ENCODE data around the gene PROM1. TPM values are rescaled to one million over a fixed set of nuclear protein-coding genes. Genes with fewer than 3 reads are reported as not detected.

Gene PROM1
- total and polyA plus RNA-seq, 2 experiments from 2014 or later, result 36.6 to 66.6 TPM

GRCh38 chr4:15971068-15971801 lies 112.6 kb downstream of the PROM1 start:
- H3K4me1 ChIP-seq (ENCODE audit: insufficient read depth), result no peaks in the 10 kb centered on the region
- H3K4me3 ChIP-seq, result no peak overlapping the region
- Mint-ChIP-seq H3K4me3 (no peak overlapping the region), H3K27ac (no peak overlapping the region; the same call in 1 of the 2 replicates), H3K36me3 (ENCODE audit: low read depth) (peaks cover 47% of the 10 kb centered on the region), H3K4me1 (no peaks in the 10 kb centered on the region; the same call in 2 of the 3 replicates), H3K9me3 (peaks cover 9% of the 10 kb centered on the region; the same call in 2 of the 3 replicates), H3K27me3 (ENCODE audit: insufficient read depth, low read depth, poor library complexity) (peaks cover 2% of the 10 kb centered on the region)
- H3K27ac ChIP-seq (ENCODE audit: low read depth), result no peak overlapping the region
- H2AFZ ChIP-seq, result no peak overlapping the region
- no peak for TF ChIP-seq CTCF (conservative IDR thresholded peaks at IDR 0.05; ENCODE audit: low read depth in 2 of 2)
- H3K9me2 ChIP-seq (ENCODE audit: insufficient read depth), result no peaks in the 10 kb centered on the region
- no peaks in the 10 kb centered on the region for H3F3A ChIP-seq (replicated peaks; ENCODE audit: low read depth)
- DNase-seq (ENCODE audit: low spot score) (no peak), ATAC-seq (no peak)
- H3K27me3 ChIP-seq (ENCODE audit: insufficient read depth), result no peaks in the 10 kb centered on the region
- H3K79me2 ChIP-seq (replicated peaks; ENCODE audit: insufficient read depth), result no peaks in the 10 kb centered on the region
- H3K36me3 ChIP-seq (ENCODE audit: insufficient read depth), result peaks cover 5% of the 10 kb centered on the region; the same call in 1 of the 2 replicates
- no peak overlapping the region for H3K4me2 ChIP-seq
- H4K20me1 ChIP-seq (replicated peaks; ENCODE audit: insufficient read depth), result no peaks in the 10 kb centered on the region; the same call in 1 of the 2 replicates

GRCh38 chr4:15968551-15969300 lies 115.1 kb downstream of the PROM1 start:
- peaks cover 16% of the 10 kb centered on the region for H3K9me3 Mint-ChIP-seq
- Histone ChIP-seq H3K79me2 (replicated peaks; ENCODE audit: insufficient read depth) (no peaks in the 10 kb centered on the region), H3K4me3 (no peak overlapping the region), H3K36me3 (ENCODE audit: insufficient read depth) (peaks cover 5% of the 10 kb centered on the region; the same call in 1 of the 2 replicates), H4K20me1 (replicated peaks; ENCODE audit: insufficient read depth) (no peaks in the 10 kb centered on the region; the same call in 1 of the 2 replicates), H3K27ac (ENCODE audit: low read depth) (no peak overlapping the region), H3K27me3 (ENCODE audit: insufficient read depth) (no peaks in the 10 kb centered on the region), H3K4me2 (no peak overlapping the region), H2AFZ (no peak overlapping the region), H3K9me2 (ENCODE audit: insufficient read depth) (no peaks in the 10 kb centered on the region), H3K4me1 (ENCODE audit: insufficient read depth) (no peaks in the 10 kb centered on the region), H3F3A (replicated peaks; ENCODE audit: low read depth) (no peaks in the 10 kb centered on the region)
- peaks cover 3% of the 10 kb centered on the region; the same call in 2 of the 3 replicates for H3K4me1 Mint-ChIP-seq
- H3K4me3 Mint-ChIP-seq, result no peak overlapping the region
- DNase-seq (ENCODE audit: low spot score) (no peak), ATAC-seq (no peak)
- H3K36me3 Mint-ChIP-seq (ENCODE audit: low read depth), result peaks cover 41% of the 10 kb centered on the region
- H3K27ac Mint-ChIP-seq, result no peak overlapping the region
- H3K27me3 Mint-ChIP-seq (ENCODE audit: insufficient read depth, low read depth, poor library complexity), result no peaks in the 10 kb centered on the region
- no peak for TF ChIP-seq EZH2 (IDR thresholded peaks at IDR 0.05; ENCODE audit: low read depth, unreplicated experiment)
- no peak for TF ChIP-seq JUNB (IDR thresholded peaks at IDR 0.05; ENCODE audit: unreplicated experiment)
- no peak for TF ChIP-seq CTCF (conservative IDR thresholded peaks at IDR 0.05; ENCODE audit: low read depth in 2 of 2)
- no peak for TF ChIP-seq REST (IDR thresholded peaks at IDR 0.05; ENCODE audit: unreplicated experiment)
